ENCODE data around the gene CMTR1. TPM values are rescaled to one million over a fixed set of nuclear protein-coding genes. Genes with fewer than 3 reads are reported as not detected.

The CMTR1 gene
- total RNA-seq, 1 donor from 2014 or later, result 44.5 TPM

- Mint-ChIP-seq H3K27me3 (ENCODE audit: unreplicated experiment) (peaks cover 39% of the 10 kb centered on the region), H3K4me3 (ENCODE audit: unreplicated experiment) (no peak overlapping the region), H3K36me3 (ENCODE audit: unreplicated experiment) (no peaks in the 10 kb centered on the region), H3K27ac (ENCODE audit: unreplicated experiment) (no peak overlapping the region), H3K9me3 (ENCODE audit: unreplicated experiment) (no peaks in the 10 kb centered on the region), H3K4me1 (ENCODE audit: unreplicated experiment) (peaks cover 28% of the 10 kb centered on the region)
- no peak for DNase-seq (ENCODE audit: extremely low spot score, unreplicated experiment)
- no peak for TF ChIP-seq CTCF (IDR thresholded peaks at IDR 0.05)
Measured at GRCh38 chr6:37511201-37511600, 78.2 kb downstream of the CMTR1 start.

- TF ChIP-seq CTCF (IDR thresholded peaks at IDR 0.05), result no peak
- H3K27ac Mint-ChIP-seq (ENCODE audit: unreplicated experiment), result no peak overlapping the region
- peaks cover 35% of the 10 kb centered on the region for H3K4me1 Mint-ChIP-seq (ENCODE audit: unreplicated experiment)
- H3K36me3 Mint-ChIP-seq (ENCODE audit: unreplicated experiment), result no peaks in the 10 kb centered on the region
- DNase-seq (ENCODE audit: extremely low spot score, unreplicated experiment), result no peak
- H3K27me3 Mint-ChIP-seq (ENCODE audit: unreplicated experiment), result peaks cover 37% of the 10 kb centered on the region
- H3K9me3 Mint-ChIP-seq (ENCODE audit: unreplicated experiment), result no peaks in the 10 kb centered on the region
- H3K4me3 Mint-ChIP-seq (ENCODE audit: unreplicated experiment), result no peak overlapping the region
Measured at GRCh38 chr6:37511910-37512399, 78.9 kb downstream of the CMTR1 start.

- Mint-ChIP-seq H3K27me3 (ENCODE audit: unreplicated experiment) (peaks cover 37% of the 10 kb centered on the region), H3K9me3 (ENCODE audit: unreplicated experiment) (no peaks in the 10 kb centered on the region), H3K27ac (ENCODE audit: unreplicated experiment) (no peak overlapping the region), H3K4me1 (ENCODE audit: unreplicated experiment) (peaks cover 36% of the 10 kb centered on the region), H3K4me3 (ENCODE audit: unreplicated experiment) (no peak overlapping the region), H3K36me3 (ENCODE audit: unreplicated experiment) (no peaks in the 10 kb centered on the region)
- DNase-seq (ENCODE audit: extremely low spot score, unreplicated experiment), result no peak
- no peak for TF ChIP-seq CTCF (IDR thresholded peaks at IDR 0.05)
Measured at GRCh38 chr6:37512400-37513011, 79.5 kb downstream of the CMTR1 start.

- DNase-seq (ENCODE audit: extremely low spot score, unreplicated experiment), result no peak
- no peaks in the 10 kb centered on the region for H3K9me3 Mint-ChIP-seq (ENCODE audit: unreplicated experiment)
- TF ChIP-seq CTCF (IDR thresholded peaks at IDR 0.05), result no peak
- no peak overlapping the region for H3K4me3 Mint-ChIP-seq (ENCODE audit: unreplicated experiment)
- H3K27ac Mint-ChIP-seq (ENCODE audit: unreplicated experiment), result no peak overlapping the region
- no peaks in the 10 kb centered on the region for H3K36me3 Mint-ChIP-seq (ENCODE audit: unreplicated experiment)
- H3K4me1 Mint-ChIP-seq (ENCODE audit: unreplicated experiment), result peaks cover 36% of the 10 kb centered on the region
- H3K27me3 Mint-ChIP-seq (ENCODE audit: unreplicated experiment), result peaks cover 37% of the 10 kb centered on the region
Measured at GRCh38 chr6:37513155-37513554, 80.1 kb downstream of the CMTR1 start.

GRCh38 chr6:37513576-37513975, 80.6 kb downstream of the CMTR1 start:
- H3K27ac Mint-ChIP-seq (ENCODE audit: unreplicated experiment), result no peak overlapping the region
- peaks cover 36% of the 10 kb centered on the region for H3K4me1 Mint-ChIP-seq (ENCODE audit: unreplicated experiment)
- no peak for TF ChIP-seq CTCF (IDR thresholded peaks at IDR 0.05)
- DNase-seq (ENCODE audit: extremely low spot score, unreplicated experiment), result no peak
- no peaks in the 10 kb centered on the region for H3K36me3 Mint-ChIP-seq (ENCODE audit: unreplicated experiment)
- H3K9me3 Mint-ChIP-seq (ENCODE audit: unreplicated experiment), result no peaks in the 10 kb centered on the region
- H3K27me3 Mint-ChIP-seq (ENCODE audit: unreplicated experiment), result peaks cover 37% of the 10 kb centered on the region
- no peak overlapping the region for H3K4me3 Mint-ChIP-seq (ENCODE audit: unreplicated experiment)

All from osteocyte (in vitro differentiated cells).